Epithelial cell of proximal tubule (primary cell): Measurements from ENCODE around the gene LYRM4. TPM values are rescaled to one million over a fixed set of nuclear protein-coding genes. Genes with fewer than 3 reads are reported as not detected.

Source experiments
- DNase-seq: peaks from one replicate; pipeline ENCODE4 v3.0.0-alpha.2; 2011; ENCODE audit warnings: low read depth
- H3K4me3 ChIP-seq: 2 replicates; pipeline ENCODE4 v1.5.1; 2011; ENCODE audit warnings: low read depth, mild to moderate bottlenecking, low read length
- total RNA-seq: library from RNA; depleted of rRNA; stranded (reverse); fragments of >200 nt; gene quantifications from 2 replicates; pipeline ENCODE4 v1.2.3, GENCODE V29; 2015
- TF ChIP-seq, protein P1 (sequence below): conservative IDR thresholded peaks from 2 replicates; pipeline ENCODE4 v1.5.1; 2012; ENCODE audit warnings: low read depth, mild to moderate bottlenecking, low read length

LYRM4 gene
- total RNA-seq, 1 donor from 2014 or later: 17.8 TPM

DNA sequence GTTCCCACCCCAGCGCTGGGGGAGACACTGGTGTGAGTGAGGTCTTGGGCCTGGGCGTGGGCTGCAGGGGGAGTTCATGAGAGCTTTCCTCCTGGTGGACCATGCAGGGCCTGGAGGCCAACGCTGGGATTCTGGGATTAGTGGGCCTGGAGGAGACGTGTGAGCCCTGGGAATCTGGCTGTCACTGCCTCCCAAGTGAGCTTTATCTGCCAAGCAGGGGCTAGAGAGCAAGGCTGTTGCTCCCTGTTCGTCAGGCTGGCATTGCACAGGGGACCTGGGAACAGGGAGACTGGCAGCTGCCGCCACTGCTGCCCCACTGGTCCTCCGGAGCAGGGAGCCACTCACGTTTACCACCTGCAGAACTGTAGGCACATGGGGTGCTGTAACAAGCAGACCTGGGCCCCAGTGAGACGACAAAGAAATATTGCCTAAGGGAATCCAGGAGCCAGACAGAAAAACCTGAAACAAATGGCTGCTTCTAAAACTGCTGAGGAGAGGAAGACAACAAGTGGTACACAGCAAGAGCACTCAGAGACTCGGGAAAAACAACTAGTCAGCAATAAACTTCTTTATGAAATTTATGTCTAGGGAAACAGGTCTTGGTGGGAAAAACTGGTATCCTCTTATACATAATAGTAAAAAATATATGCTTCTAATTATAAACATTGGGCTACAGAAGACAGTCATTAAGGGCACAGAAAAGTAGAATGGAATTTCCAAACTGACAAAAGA lies 130.4 kb downstream of the LYRM4 start:
- TF ChIP-seq, protein P1, sequence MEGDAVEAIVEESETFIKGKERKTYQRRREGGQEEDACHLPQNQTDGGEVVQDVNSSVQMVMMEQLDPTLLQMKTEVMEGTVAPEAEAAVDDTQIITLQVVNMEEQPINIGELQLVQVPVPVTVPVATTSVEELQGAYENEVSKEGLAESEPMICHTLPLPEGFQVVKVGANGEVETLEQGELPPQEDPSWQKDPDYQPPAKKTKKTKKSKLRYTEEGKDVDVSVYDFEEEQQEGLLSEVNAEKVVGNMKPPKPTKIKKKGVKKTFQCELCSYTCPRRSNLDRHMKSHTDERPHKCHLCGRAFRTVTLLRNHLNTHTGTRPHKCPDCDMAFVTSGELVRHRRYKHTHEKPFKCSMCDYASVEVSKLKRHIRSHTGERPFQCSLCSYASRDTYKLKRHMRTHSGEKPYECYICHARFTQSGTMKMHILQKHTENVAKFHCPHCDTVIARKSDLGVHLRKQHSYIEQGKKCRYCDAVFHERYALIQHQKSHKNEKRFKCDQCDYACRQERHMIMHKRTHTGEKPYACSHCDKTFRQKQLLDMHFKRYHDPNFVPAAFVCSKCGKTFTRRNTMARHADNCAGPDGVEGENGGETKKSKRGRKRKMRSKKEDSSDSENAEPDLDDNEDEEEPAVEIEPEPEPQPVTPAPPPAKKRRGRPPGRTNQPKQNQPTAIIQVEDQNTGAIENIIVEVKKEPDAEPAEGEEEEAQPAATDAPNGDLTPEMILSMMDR: no peak
- H3K4me3 ChIP-seq: no peak overlapping the region
- no peak for DNase-seq

DNA sequence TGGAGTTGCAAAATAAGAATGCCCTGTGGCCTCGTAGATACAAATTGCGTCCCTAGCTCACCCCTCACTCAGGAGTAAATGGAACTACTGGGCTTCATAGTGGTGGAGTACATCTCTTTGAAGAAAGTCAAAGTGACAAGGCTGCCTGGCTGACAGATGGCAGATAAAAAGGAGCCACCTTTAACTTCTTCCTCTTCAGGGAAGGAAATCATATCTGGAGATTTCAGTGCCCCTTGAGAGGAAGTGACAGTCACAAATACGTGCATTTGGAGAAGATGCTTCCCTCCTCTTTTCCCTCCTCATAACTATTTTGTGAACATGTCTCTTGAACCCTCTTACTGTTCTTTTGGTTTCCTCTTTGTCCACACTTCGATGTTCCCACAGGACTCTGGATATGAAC lies 132.4 kb downstream of the LYRM4 start:
- TF ChIP-seq, protein P1: no peak
- no peak overlapping the region for H3K4me3 ChIP-seq
- DNase-seq: no peak

DNA sequence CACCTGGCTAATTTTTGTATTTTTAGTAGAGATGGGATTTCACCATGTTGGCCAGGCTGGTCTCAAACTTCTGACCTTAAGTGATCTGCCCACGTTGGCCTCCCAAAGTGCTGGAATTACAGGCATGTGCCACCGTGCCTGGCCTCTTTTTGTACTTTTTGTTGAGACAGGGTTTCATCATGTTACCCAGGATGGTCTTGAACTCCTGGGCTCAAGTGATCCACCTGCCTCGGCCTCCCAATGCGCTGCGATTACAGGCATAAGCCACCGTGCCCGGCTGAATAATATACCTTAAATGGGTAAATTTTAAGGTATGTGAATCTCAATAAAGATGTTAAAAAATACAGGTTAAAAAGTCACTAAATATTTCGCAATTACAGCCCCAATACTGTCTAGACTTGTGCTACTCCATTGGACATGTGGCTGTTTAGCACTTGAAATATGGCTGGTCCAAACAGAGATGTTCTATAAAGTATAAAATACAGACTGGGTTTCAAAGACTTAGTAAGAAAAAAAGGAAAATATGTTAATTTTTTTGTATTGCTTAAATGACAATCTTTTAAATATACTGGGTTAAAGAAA lies 133.6 kb downstream of the LYRM4 start:
- no peak for DNase-seq
- TF ChIP-seq, protein P1: no peak
- no peak overlapping the region for H3K4me3 ChIP-seq

DNA sequence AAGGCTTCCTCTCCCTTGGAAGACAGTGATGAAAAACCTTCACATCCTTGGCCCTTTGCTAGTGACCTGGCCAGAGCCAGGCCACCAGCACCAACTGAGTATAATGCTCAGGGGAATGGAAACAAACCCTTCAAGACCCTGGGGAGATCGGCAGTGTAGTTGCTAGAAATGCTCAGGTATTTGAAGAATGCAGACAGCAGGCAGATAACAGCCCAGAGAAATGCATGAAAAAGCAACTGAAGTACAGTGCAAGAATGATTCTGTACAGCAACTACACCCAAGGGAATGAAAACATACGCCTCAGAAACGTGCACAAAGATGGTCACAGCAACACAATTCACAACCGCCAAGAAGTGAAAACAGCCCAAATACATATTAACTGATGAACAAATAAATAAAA lies 134.5 kb downstream of the LYRM4 start:
- no peak overlapping the region for H3K4me3 ChIP-seq
- DNase-seq: no peak
- TF ChIP-seq, protein P1: no peak

DNA sequence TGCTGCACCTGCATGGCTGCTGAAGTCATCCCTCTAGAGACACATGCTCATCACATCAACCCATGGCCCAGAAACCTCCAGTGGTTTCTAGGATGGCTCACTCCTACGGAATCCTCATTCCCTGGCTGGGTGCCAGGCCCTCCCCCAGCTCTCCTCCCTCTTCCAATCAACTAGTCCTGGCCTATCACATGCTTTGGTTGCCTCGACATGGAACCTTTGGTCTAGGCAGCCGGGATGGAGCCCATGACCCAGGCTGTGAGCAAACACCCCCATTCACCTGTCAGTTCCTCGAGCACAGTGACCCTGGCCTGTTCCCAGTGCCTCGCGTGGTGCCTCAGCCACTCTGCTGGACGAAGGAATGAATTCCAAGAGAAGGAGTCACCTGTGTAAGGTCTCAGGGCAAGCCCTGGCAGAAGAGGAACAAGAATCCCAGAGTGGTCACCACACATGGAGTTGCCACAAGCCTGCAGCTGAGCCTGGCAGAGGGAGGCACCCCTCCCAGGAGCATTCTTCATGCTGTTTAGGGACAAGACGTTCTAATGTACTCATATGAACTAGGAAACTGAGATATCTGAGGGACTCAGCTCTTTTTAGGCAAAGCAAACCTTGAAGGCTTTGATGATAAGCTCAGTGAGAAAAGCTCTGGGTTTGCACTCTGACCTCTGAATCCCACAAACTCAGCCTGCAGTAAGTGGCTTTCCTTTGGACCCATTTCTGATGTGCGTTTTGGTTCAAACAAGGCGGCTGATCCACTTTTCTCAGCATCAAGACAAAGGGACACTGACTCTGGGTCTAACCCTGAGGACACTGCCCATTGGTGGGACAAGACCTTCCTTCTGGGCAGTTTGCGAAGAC lies 135.4 kb downstream of the LYRM4 start:
- peak; percentile 78 for DNase-seq
- TF ChIP-seq, protein P1: no peak
- no peak overlapping the region for H3K4me3 ChIP-seq

DNA sequence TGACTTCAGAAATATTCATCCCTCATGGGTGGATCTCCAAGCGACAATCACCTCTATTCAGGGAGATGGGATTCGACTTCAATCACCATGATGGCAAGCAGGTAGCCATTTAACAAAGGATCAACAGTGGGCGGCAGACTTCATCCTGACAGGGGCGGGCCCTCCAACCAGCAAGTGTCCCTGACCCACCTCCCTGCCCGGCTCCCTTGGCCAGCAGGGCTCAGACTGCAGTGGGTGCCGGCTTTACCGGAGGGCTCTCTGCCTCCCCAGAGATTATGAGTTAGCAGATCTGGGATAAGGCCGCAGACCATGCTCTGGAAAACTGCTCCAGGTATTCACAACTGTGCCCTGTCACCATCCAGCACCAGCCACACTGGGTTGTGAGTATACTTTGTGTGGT lies 136.2 kb downstream of the LYRM4 start:
- H3K4me3 ChIP-seq: no peak overlapping the region
- no peak for DNase-seq
- TF ChIP-seq, protein P1: no peak
